GM12878 (cell line): Measurements from ENCODE around the gene RB1. TPM values are rescaled to one million over a fixed set of nuclear protein-coding genes. Genes with fewer than 3 reads are reported as not detected.

Experiments
- ATAC-seq: fragments of 200-7000 bp; cut with Tn5 transposase; 3 replicates; pipeline ENCODE4 v1.9.1; 2020; ENCODE audit warnings: mild to moderate bottlenecking, moderate library complexity
- BruUV-seq: library from RNA; stranded (reverse); fragments of 400-500 nt; replicated peaks from 2 replicates; lab custom pipeline; 2021; lab: Mats Ljungman, UMichigan
- CTCF ChIA-PET: fragments of 300-600 bp; sonication (Branson Sonifier 250); formaldehyde crosslinking; extraction: SDS; loops from one replicate; lab custom pipeline; 2021; ENCODE audit warnings: inconsistent platforms; lab: Yijun Ruan, JAX
- POLR2A ChIA-PET: fragments of 350-600 bp; formaldehyde crosslinking; extraction: SDS; loops from one replicate; lab custom pipeline; 2021; ENCODE audit warnings: inconsistent platforms; lab: Charles Lee
- RAD21 ChIA-PET: fragments of 300-600 bp; sonication (Branson Sonifier 250); formaldehyde crosslinking; loops from one replicate; lab custom pipeline; 2023; ENCODE audit warnings: antibody characterized with exemption; ENCODE audit not compliant: unreplicated experiment; lab: Charles Lee
- SMC1A ChIA-PET: fragments of 300-600 bp; sonication (Branson Sonifier 250); formaldehyde crosslinking; loops from one replicate; lab custom pipeline; 2023; ENCODE audit not compliant: unreplicated experiment, uncharacterized antibody; lab: Charles Lee
- DNase-seq: peaks from one replicate; pipeline ENCODE4 v3.0.0-alpha.2; 2011; ENCODE audit warnings: low read depth, low spot score
- FAIRE-seq: peaks from 3 replicates; lab custom pipeline; 2011; peaks lifted over from hg19 to GRCh38; lab: Jason Lieb, UNC
- H2AFZ ChIP-seq: 2 replicates; pipeline ENCODE4 v1.6.0; 2011; ENCODE audit warnings: low read depth, low read length, control low read depth; ENCODE audit not compliant: control insufficient read depth
- H3K27ac ChIP-seq: 2 replicates; pipeline ENCODE4 v1.5.1; 2011; ENCODE audit warnings: control low read depth; ENCODE audit not compliant: control insufficient read depth, insufficient read depth
- H3K27me3 ChIP-seq, 2 experiments: replicated peaks in 1 of 2; 2 replicates each; pipeline versions ENCODE4 v1.6.0 to v1.6.1; 2011; ENCODE audit warnings: low read length in 1 of 2; ENCODE audit not compliant: control insufficient read depth in 2 of 2, insufficient read depth in 2 of 2
- H3K36me3 ChIP-seq, 2 experiments: 2 replicates each; pipeline ENCODE4 v1.5.1; 2011; ENCODE audit warnings: low read length in 1 of 2; ENCODE audit not compliant: control insufficient read depth in 2 of 2, insufficient read depth in 2 of 2
- H3K4me1 ChIP-seq: 2 replicates; pipeline ENCODE4 v1.6.1; 2011; ENCODE audit warnings: mild to moderate bottlenecking, low read length, moderate library complexity, mixed read lengths; ENCODE audit not compliant: control insufficient read depth, insufficient read depth
- H3K4me2 ChIP-seq: 2 replicates; pipeline ENCODE4 v1.6.0; 2011; ENCODE audit warnings: control low read depth; ENCODE audit not compliant: control insufficient read depth, insufficient read depth
- H3K4me3 ChIP-seq: fragments of 200-600 bp; sonication (generic); 2 replicates; pipeline ENCODE4 v1.5.1; 2016
- H3K79me2 ChIP-seq: 2 replicates; pipeline ENCODE4 v1.6.0; 2011; ENCODE audit warnings: low read length; ENCODE audit not compliant: control insufficient read depth, insufficient read depth
- H3K9ac ChIP-seq: 2 replicates; pipeline ENCODE4 v1.8.0; 2011; ENCODE audit warnings: low read length, control low read depth, mixed read lengths; ENCODE audit not compliant: control insufficient read depth, insufficient read depth
- H3K9me3 ChIP-seq: replicated peaks from 3 replicates; pipeline ENCODE4 v1.5.1; 2011; ENCODE audit warnings: mild to moderate bottlenecking, low read length; ENCODE audit not compliant: control insufficient read depth, insufficient read depth
- H4K20me1 ChIP-seq: 2 replicates; pipeline ENCODE4 v1.6.0; 2011; ENCODE audit not compliant: control insufficient read depth, insufficient read depth
- ATF7 ChIP-seq: fragments of 450-650 bp; IDR thresholded peaks from 2 replicates; pipeline ENCODE4 v1.6.1; 2016; ENCODE audit warnings: low read depth, mild to moderate bottlenecking
- BHLHE40 ChIP-seq, 2 experiments: fragments of 450-650 bp in 1 of 2; IDR thresholded peaks; 2 replicates each; pipeline ENCODE4 v1.6.1; 2011 to 2017; ENCODE audit warnings: low read depth in 2 of 2, borderline replicate concordance in 1 of 2, improper control_type of control experiment in 1 of 2, low read length in 1 of 2, mild to moderate bottlenecking in 1 of 2
- FOXK2 ChIP-seq: fragments of 450-650 bp; IDR thresholded peaks from 2 replicates; pipeline ENCODE4 v1.6.1; 2017; ENCODE audit warnings: mild to moderate bottlenecking, moderate library complexity
- HDAC6 ChIP-seq: fragments of 200-600 bp; sonication (generic); IDR thresholded peaks from one replicate; pipeline ENCODE4 v1.8.0; 2017; ENCODE audit warnings: antibody characterized with exemption; ENCODE audit not compliant: unreplicated experiment
- POLR2A ChIP-seq: IDR thresholded peaks from 2 replicates; pipeline ENCODE4 v1.6.1; 2011; ENCODE audit warnings: low read depth, mild to moderate bottlenecking, low read length
- WGBS: methylation state at CpG from one replicate; pipeline ENCODE4 v1.1.6; 2016; ENCODE audit warnings: low lambda C conversion rate; ENCODE audit not compliant: insufficient replicate concordance, insufficient coverage; ENCODE audit errors: missing lambda C conversion rate; 5-methylcytosine and 5-hydroxymethylcytosine counted together
- in situ Hi-C: fragments of 300-500 bp; cut with MboI; formaldehyde crosslinking; loops from 9 replicates; pipeline ENCODE4 v1.14.3; 2018; ENCODE audit warnings: mixed read lengths
- intact Hi-C: fragments of 100-400 bp; cut with micrococcal nuclease; formaldehyde crosslinking; loops from one replicate; pipeline ENCODE4 v1.14.2; 2022; ENCODE audit not compliant: unreplicated experiment
- polyA plus RNA-seq, 11 experiments: library from polyadenylated mRNA; depleted of rRNA in 4 of 11; unstranded in 6 of 11; stranded (reverse) in 5 of 11; fragments of >200 nt; fragmentation: Nextera tagmentation in 4 of 11; fragmentation: Illumina TruSeq in 1 of 11; extraction: Ambion mirVana in 4 of 11; extraction: Trizol in 1 of 11; gene quantifications; 1 replicate in 1 of 11; 2 replicates in 10 of 11; pipeline versions ENCODE4 v1.2.1 to v1.2.3, GENCODE V29; 2011 to 2016; ENCODE audit warnings: inconsistent platforms in 2 of 11, missing spikeins in 2 of 11, low read depth in 1 of 11
- total RNA-seq, 4 experiments: library from RNA; depleted of rRNA in 3 of 4; stranded (reverse); fragments of >200 nt in 3 of 4; fragmentation: Illumina TruSeq in 1 of 4; extraction: Trizol in 1 of 4; gene quantifications; 2 replicates each; pipeline versions ENCODE4 v1.2.1 to v1.2.3, GENCODE V29; 2013 to 2021
- TF ChIP-seq, protein P1 (sequence below): fragments of 450-650 bp; IDR thresholded peaks from 2 replicates; pipeline ENCODE4 v1.6.1; 2016; ENCODE audit warnings: mild to moderate bottlenecking

RB1 gene
- total and polyA plus RNA-seq, 10 of the 15 experiments (the other 5 are each of a cell fraction or from before 2014, with no cell fraction given) = 2.8 to 45.0 (median 8.3) TPM

DNA sequence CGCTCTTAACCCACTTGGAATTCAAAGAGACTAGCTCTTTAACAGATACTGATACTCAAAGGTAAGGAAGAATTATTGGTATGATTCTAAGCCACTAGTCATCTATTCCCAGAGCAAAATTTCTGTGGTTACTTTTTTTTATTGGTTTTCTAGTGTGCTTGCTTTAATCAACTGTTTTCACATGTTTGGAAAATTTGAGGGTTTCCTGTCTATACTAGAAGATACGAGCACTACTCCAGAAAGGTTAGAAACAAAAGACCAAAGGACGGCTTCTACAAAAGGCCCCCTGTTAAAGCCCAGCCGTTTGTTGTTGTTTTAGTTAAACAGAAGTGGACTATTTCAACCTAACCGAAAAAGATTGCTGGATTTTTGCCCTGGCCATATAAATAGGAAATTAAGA is 127.9 kb downstream of the RB1 start:
- Histone ChIP-seq H3K79me2 (no peaks in the 10 kb centered on the region), H3K4me2 (no peak overlapping the region), H3K27ac (no peak overlapping the region), H3K4me3 (no peak overlapping the region), H3K27me3 (no peaks in the 10 kb centered on the region), H3K4me1 (peaks cover 14% of the 10 kb centered on the region), H4K20me1 (no peaks in the 10 kb centered on the region), H3K36me3 (no peaks in the 10 kb centered on the region), H3K9me3 (peaks cover 1% of the 10 kb centered on the region; the same call in 2 of the 3 replicates), H3K9ac (no peak overlapping the region), H2AFZ (no peak overlapping the region)
- POLR2A ChIA-PET = no interaction called here
- in situ Hi-C loops = no loop called here
- CTCF ChIA-PET = interaction anchor here (1.4 kb wide), 1 partner anchor 149 kb away, joined by 3 read pairs; no protein-coding TSS in a partner anchor
- TF ChIP-seq BHLHE40 (IDR thresholded peaks at IDR 0.05; ENCODE audit: borderline replicate concordance in 1 of 2, low read depth in 2 of 2, low read length in 1 of 2) (no peak), HDAC6 (no peak), ATF7 (no peak), POLR2A (no peak), FOXK2 (no peak)
- ATAC-seq (no peak), DNase-seq (no peak), FAIRE-seq (no peak)
- WGBS = 98% methylated on average over 5 of the region's 5 CpGs
- intact Hi-C loops = no loop called here
- SMC1A ChIA-PET = interaction anchor here (1.0 to 1.5 kb wide), 2 partner anchors 11 to 12 kb away, joined by 3 to 4 read pairs; no protein-coding TSS in a partner anchor
- no TSS peak for BruUV-seq
- RAD21 ChIA-PET = no interaction called here

DNA sequence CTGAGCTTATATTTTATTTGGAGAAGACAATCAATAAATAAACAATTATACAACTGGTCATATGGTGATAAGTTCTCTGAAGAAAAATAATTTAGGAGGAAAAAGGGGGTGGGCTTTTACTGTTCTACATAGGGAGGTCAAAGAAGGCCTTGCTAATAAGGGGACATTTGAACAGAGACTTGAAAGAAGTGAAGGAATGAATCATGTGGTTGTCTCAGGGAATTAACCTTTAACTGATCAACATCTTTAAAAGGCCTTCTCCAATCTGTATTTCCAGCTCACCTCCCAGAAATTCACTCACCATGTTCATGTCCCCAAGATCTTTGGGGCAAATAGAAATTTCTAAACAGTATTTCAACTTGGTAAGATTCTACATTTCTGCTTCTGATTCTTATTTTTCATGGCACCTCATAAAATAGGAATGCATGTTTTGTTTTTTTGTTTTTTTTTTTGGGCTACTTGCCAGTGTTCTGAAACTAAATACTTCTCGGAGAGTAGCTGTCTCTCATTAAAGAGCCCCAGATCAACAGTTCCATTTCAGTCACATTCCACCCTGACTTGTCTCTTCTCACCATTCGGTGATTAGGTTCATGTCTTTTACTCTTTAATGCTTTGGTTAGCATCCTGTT is 128.6 kb downstream of the RB1 start:
- H4K20me1 ChIP-seq = no peaks in the 10 kb centered on the region
- peaks cover 1% of the 10 kb centered on the region; the same call in 1 of the 3 replicates for H3K9me3 ChIP-seq
- FAIRE-seq (peak; percentile 92), ATAC-seq (peak; percentile 38), DNase-seq (no peak)
- H3K4me1 ChIP-seq = peaks cover 14% of the 10 kb centered on the region
- in situ Hi-C loops = no loop called here
- H3K4me2 ChIP-seq = no peak overlapping the region
- ChIA-PET CTCF (interaction anchor here (0.6 to 1.4 kb wide), 2 partner anchors 148 to 151 kb away, joined by 3 read pairs; no protein-coding TSS in a partner anchor), SMC1A (interaction anchor here (0.6 to 1.0 kb wide), 2 partner anchors 11 to 85 kb away, joined by 3 to 4 read pairs; no protein-coding TSS in a partner anchor), RAD21 (no interaction called here), POLR2A (no interaction called here)
- no peaks in the 10 kb centered on the region for H3K36me3 ChIP-seq
- TF ChIP-seq, protein P1, sequence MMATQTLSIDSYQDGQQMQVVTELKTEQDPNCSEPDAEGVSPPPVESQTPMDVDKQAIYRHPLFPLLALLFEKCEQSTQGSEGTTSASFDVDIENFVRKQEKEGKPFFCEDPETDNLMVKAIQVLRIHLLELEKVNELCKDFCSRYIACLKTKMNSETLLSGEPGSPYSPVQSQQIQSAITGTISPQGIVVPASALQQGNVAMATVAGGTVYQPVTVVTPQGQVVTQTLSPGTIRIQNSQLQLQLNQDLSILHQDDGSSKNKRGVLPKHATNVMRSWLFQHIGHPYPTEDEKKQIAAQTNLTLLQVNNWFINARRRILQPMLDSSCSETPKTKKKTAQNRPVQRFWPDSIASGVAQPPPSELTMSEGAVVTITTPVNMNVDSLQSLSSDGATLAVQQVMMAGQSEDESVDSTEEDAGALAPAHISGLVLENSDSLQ = no peak
- TF ChIP-seq FOXK2 = no peak
- 100% methylated on average over 2 of the region's 2 CpGs for WGBS
- no peak overlapping the region for H2AFZ ChIP-seq
- no TSS peak for BruUV-seq
- H3K4me3 ChIP-seq = no peak overlapping the region
- H3K27me3 ChIP-seq = no peaks in the 10 kb centered on the region
- H3K79me2 ChIP-seq = no peaks in the 10 kb centered on the region
- no peak overlapping the region for H3K27ac ChIP-seq
- intact Hi-C loops = no loop called here
- H3K9ac ChIP-seq = no peak overlapping the region
